K562 (cell line): Measurements from ENCODE around the gene PDZRN4.

Experiments
- BACH1 ChIP-seq: fragments of 200-800 bp; sonication (Bioruptor generic); IDR thresholded peaks from 2 replicates; pipeline ENCODE4 v1.6.1; 2016; ENCODE audit warnings: missing genetic modification characterization, missing compliant biosample characterization
- RFX5 ChIP-seq: IDR thresholded peaks from 2 replicates; pipeline ENCODE4 v1.6.1; 2011; ENCODE audit warnings: low read depth, mild to moderate bottlenecking, improper control_type of control experiment, low read length
- ZNF518B ChIP-seq: fragments of 250-450 bp; sonication (Bioruptor Pico); IDR thresholded peaks from 2 replicates; pipeline ENCODE4 v1.5.0; 2021; ENCODE audit warnings: mild to moderate bottlenecking, moderate library complexity

DNA sequence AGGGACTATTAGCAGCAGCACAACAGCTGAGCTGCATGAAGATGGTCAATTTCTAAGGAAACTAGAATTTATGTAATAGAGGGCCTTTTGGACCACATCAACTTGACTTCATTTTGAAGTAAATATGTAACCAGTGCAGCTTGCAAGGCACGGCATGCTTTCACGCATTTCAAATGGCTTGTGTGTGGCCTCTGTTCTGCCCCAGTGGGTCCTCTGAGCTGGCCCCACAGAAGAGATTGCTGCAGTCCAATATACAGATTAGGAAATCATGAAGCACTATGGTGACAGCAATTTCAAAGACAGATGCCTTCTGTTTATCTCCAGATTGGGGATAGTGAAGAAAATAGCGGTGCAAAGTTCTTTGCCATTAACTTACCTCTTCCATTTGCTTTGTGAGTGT lies 101.4 kb downstream of the PDZRN4 start:
- TF ChIP-seq ZNF518B (CRISPR knock-in tag) = no peak
- no peak for TF ChIP-seq BACH1 (tag)
- no peak for TF ChIP-seq RFX5
